ENCODE measurements around the gene CAPRIN2. TPM values are rescaled to one million over a fixed set of nuclear protein-coding genes. Genes with fewer than 3 reads are reported as not detected.

The CAPRIN2 gene
- polyA plus RNA-seq, 2 of the 4 experiments (the other 2 are of a cell fraction), result 24.2 to 26.2 TPM

GRCh38 chr12:30725739-30726138 lies 29.0 kb downstream of the CAPRIN2 start:
- Histone ChIP-seq H3K4me3 (no peak overlapping the region), H3K4me1 (peaks cover 16% of the 10 kb centered on the region), H3K9me3 (no peaks in the 10 kb centered on the region), H3K4me2 (peak overlapping the region; percentile 55), H3K27ac (peak overlapping the region in 1 of 2 experiments; percentile 68; a peak in 4 of 6 replicates)
- CTCF ChIA-PET, result interaction anchor here (0.6 to 2.7 kb wide), 3 partner anchors 8 to 30 kb away, joined by 3 to 10 read pairs (median 9); partner anchors contain the start of gene IPO8
- WGBS (ENCODE audit: missing lambda C conversion rate), result 6% methylated on average over 1 of the region's 1 CpG
- POLR2A ChIA-PET, result interaction anchor here (2.1 kb wide), 1 partner anchor 70 kb away, joined by 10 read pairs; no protein-coding TSS in a partner anchor
- FAIRE-seq (no peak), DNase-seq (ENCODE audit: low read depth in 1 of 2, low spot score in 1 of 2) (peak; percentile 47 to 56), ATAC-seq (peak; percentile 76 to 86; a peak in 4 of 6 replicates)
- TF ChIP-seq FOSL2 (IDR thresholded peaks at IDR 0.05) (peak; percentile 88), FOSL2 (CRISPR knock-in tag; IDR thresholded peaks at IDR 0.05) (peak; percentile 94), MAFK (IDR thresholded peaks at IDR 0.05; ENCODE audit: partially characterized antibody) (peak; percentile 47), KDM5A (IDR thresholded peaks at IDR 0.05) (no peak), CTCF (IDR thresholded peaks at IDR 0.05) (no peak), JUNB (IDR thresholded peaks at IDR 0.05) (peak; percentile 66)

- ChIA-PET CTCF (interaction anchor here (1.3 to 3.2 kb wide), 4 partner anchors 9 to 73 kb away, joined by 3 to 9 read pairs (median 4); no protein-coding TSS in a partner anchor), POLR2A (no interaction called here)
- no peak for DNase-seq (ENCODE audit: low read depth in 1 of 2, low spot score in 1 of 2)
- Histone ChIP-seq H3K4me3 (no peak overlapping the region), H3K4me1 (no peaks in the 10 kb centered on the region), H3K9me3 (no peaks in the 10 kb centered on the region), H3K4me2 (no peak overlapping the region), H3K27ac (no peak overlapping the region)
- no peak for FAIRE-seq
- WGBS (ENCODE audit: missing lambda C conversion rate), result 73% methylated on average over 1 of the region's 1 CpG
- ATAC-seq, result no peak
- TF ChIP-seq RARB (CRISPR knock-in tag; IDR thresholded peaks at IDR 0.05), result no peak
These were observed 35.7 kb downstream of the CAPRIN2 start for GRCh38 chr12:30719060-30719459.

DNA sequence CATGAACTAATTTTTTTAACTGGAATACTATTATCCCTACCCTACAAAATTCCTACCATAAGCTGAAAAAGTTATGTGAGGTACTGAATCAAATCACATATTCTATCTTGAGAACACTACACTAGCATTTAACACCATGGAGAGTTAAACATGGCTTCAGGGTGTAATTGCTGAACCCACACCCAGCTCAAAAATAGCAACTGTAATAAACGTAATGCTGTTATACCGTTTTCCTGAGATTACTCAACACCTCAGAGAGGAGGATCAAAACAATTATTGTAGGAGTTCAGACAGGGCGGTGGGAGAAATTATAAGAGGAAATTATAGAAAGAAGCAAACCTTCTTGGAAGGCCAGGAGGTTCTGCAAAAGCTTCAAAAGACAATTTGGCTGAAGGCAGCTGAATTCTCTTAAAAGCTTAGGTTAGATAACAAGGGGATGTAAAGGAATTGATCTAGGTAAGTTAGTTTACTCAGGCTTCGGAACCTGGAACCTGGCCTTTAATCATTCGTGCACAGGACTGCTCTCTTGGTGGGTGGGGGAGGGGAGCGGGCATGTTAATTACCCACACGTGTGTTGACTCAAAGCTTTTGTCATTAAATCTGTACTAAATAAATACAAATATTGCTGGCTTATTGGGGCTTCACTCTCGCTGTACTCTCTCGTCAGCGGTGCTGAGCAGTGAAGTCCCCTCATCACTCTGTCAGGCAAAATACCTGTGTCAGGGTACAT lies 47.0 kb downstream of the CAPRIN2 start:
- WGBS (ENCODE audit: missing lambda C conversion rate), result 85% methylated on average over 10 of the region's 10 CpGs
- no peak for ATAC-seq
- FAIRE-seq, result no peak
- Histone ChIP-seq H3K4me1 (no peaks in the 10 kb centered on the region), H3K4me2 (no peak overlapping the region), H3K27ac (no peak overlapping the region), H3K4me3 (no peak overlapping the region), H3K9me3 (no peaks in the 10 kb centered on the region)
- no peak for TF ChIP-seq ZNF302 (CRISPR knock-in tag; IDR thresholded peaks at IDR 0.05)
- TF ChIP-seq, protein P1, sequence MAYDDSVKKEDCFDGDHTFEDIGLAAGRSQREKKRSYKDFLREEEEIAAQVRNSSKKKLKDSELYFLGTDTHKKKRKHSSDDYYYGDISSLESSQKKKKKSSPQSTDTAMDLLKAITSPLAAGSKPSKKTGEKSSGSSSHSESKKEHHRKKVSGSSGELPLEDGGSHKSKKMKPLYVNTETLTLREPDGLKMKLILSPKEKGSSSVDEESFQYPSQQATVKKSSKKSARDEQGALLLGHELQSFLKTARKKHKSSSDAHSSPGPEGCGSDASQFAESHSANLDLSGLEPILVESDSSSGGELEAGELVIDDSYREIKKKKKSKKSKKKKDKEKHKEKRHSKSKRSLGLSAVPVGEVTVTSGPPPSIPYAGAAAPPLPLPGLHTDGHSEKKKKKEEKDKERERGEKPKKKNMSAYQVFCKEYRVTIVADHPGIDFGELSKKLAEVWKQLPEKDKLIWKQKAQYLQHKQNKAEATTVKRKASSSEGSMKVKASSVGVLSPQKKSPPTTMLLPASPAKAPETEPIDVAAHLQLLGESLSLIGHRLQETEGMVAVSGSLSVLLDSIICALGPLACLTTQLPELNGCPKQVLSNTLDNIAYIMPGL (CRISPR knock-in tag; IDR thresholded peaks at IDR 0.05; ENCODE audit: borderline replicate concordance), result no peak
- TF ChIP-seq MYC (IDR thresholded peaks at IDR 0.05; ENCODE audit: borderline replicate concordance, low read length), result no peak
- TF ChIP-seq CBX8 (IDR thresholded peaks at IDR 0.05), result no peak
- no peak for TF ChIP-seq KDM5A (IDR thresholded peaks at IDR 0.05)
- no peak for TF ChIP-seq REST (IDR thresholded peaks at IDR 0.05)
- no peak for TF ChIP-seq RAD21 (conservative IDR thresholded peaks at IDR 0.05 in 1 of 2, IDR thresholded peaks at IDR 0.05 in 1 of 2)
- TF ChIP-seq RARB (CRISPR knock-in tag; IDR thresholded peaks at IDR 0.05), result no peak
- no peak for TF ChIP-seq EHMT2 (IDR thresholded peaks at IDR 0.05; ENCODE audit: low read depth)
- TF ChIP-seq, protein P2, sequence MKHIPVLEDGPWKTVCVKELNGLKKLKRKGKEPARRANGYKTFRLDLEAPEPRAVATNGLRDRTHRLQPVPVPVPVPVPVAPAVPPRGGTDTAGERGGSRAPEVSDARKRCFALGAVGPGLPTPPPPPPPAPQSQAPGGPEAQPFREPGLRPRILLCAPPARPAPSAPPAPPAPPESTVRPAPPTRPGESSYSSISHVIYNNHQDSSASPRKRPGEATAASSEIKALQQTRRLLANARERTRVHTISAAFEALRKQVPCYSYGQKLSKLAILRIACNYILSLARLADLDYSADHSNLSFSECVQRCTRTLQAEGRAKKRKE (CRISPR knock-in tag; IDR thresholded peaks at IDR 0.05; ENCODE audit: low read depth), result no peak
- no peak for TF ChIP-seq POLR2AphosphoS2 (conservative IDR thresholded peaks at IDR 0.05; ENCODE audit: low read length)
- TF ChIP-seq CBX2 (IDR thresholded peaks at IDR 0.05; ENCODE audit: borderline replicate concordance, low read depth), result no peak
- TF ChIP-seq BCL3 (IDR thresholded peaks at IDR 0.05), result no peak
- no peak for TF ChIP-seq USF2 (IDR thresholded peaks at IDR 0.05)
- ChIA-PET POLR2A (no interaction called here), CTCF (interaction anchor here (2.6 kb wide), 1 partner anchor 13 kb away, joined by 11 read pairs; the partner anchor contains the start of gene IPO8)
- no peak for DNase-seq (ENCODE audit: low read depth in 1 of 2, low spot score in 1 of 2)

Measured in A549 (cell line).